ENCODE measurements around the gene GAL3ST2.
"Not testable (repeated sequence)": the region's sequence is repeated elsewhere in the genome, so short reads cannot be mapped to it uniquely, and the experiment has no call there.

GAL3ST2 gene

GRCh38 chr2:241732513-241733186 is 44.0 kb upstream of the GAL3ST2 start:
- peaks cover 53 to 60% of the 10 kb centered on the region in 2 experiments for H3K4me1 ChIP-seq (ENCODE audit: control insufficient read depth in 1 of 2, insufficient read depth in 1 of 2, low read depth in 1 of 2, low read length in 1 of 2)
- peak overlapping the region; percentile 23 to 35 for H3K4me3 ChIP-seq (ENCODE audit: low read depth in 1 of 2, low read length in 1 of 2)
- H3K27me3 ChIP-seq, H3K36me3 ChIP-seq, H3K9me3 ChIP-seq: not testable (repeated sequence)
- peak overlapping the region; percentile 29 for H3K27ac ChIP-seq
- TF ChIP-seq CTCF (IDR thresholded peaks at IDR 0.05): peak; percentile 69

- peak overlapping the region; percentile 83 for H3K27ac ChIP-seq
- peak overlapping the region; percentile 97 for H3K4me3 ChIP-seq (ENCODE audit: low read depth in 1 of 2, low read length in 1 of 2)
- no peak for TF ChIP-seq CTCF (IDR thresholded peaks at IDR 0.05)
These were observed 43.0 kb upstream of the GAL3ST2 start for GRCh38 chr2:241733391-241734207.

GRCh38 chr2:241734208-241734466 is 42.5 kb upstream of the GAL3ST2 start:
- TF ChIP-seq CTCF (IDR thresholded peaks at IDR 0.05): peak; percentile 23
- Histone ChIP-seq H3K4me3 (ENCODE audit: low read depth in 1 of 2, low read length in 1 of 2) (peak overlapping the region; percentile 97), H3K27ac (peak overlapping the region; percentile 83), H3K27me3 (no peaks in the 10 kb centered on the region), H3K9me3 (no peaks in the 10 kb centered on the region), H3K4me1 (ENCODE audit: control insufficient read depth in 1 of 2, insufficient read depth in 1 of 2, low read depth in 1 of 2, low read length in 1 of 2) (peaks cover 53 to 60% of the 10 kb centered on the region in 2 experiments), H3K36me3 (no peaks in the 10 kb centered on the region)

More at GRCh38 chr2:241733391-241734207, 43.0 kb upstream of the GAL3ST2 start:
- H3K4me1 ChIP-seq (ENCODE audit: control insufficient read depth in 1 of 2, insufficient read depth in 1 of 2, low read depth in 1 of 2, low read length in 1 of 2): peaks cover 53 to 60% of the 10 kb centered on the region in 2 experiments
- no peaks in the 10 kb centered on the region for H3K36me3 ChIP-seq
- no peaks in the 10 kb centered on the region for H3K27me3 ChIP-seq
- H3K9me3 ChIP-seq: no peaks in the 10 kb centered on the region

- peak within 1 kb of the TSS; percentile 97 for H3K4me3 ChIP-seq (ENCODE audit: low read depth in 1 of 2, low read length in 1 of 2)
- H3K27me3 ChIP-seq: no peaks in the 10 kb centered on the region
- no peaks in the 10 kb centered on the region for H3K9me3 ChIP-seq
- H3K36me3 ChIP-seq: no peaks in the 10 kb centered on the region
- no peak for TF ChIP-seq CTCF (IDR thresholded peaks at IDR 0.05)
- H3K27ac ChIP-seq: peak within 1 kb of the TSS; percentile 83
- peaks cover 54 to 58% of the 10 kb centered on the region in 2 experiments for H3K4me1 ChIP-seq (ENCODE audit: control insufficient read depth in 1 of 2, insufficient read depth in 1 of 2, low read depth in 1 of 2, low read length in 1 of 2)
These were observed 42.0 kb upstream of the GAL3ST2 start, which contains the start of gene D2HGDH for GRCh38 chr2:241734467-241735208. Gene D2HGDH (plus strand): TSS chr2:241734630. CDS start chr2:241735225, 595 bp downstream.

GRCh38 chr2:241736111-241736510 is 40.5 kb upstream of the GAL3ST2 start:
- H3K9me3 ChIP-seq: no peaks in the 10 kb centered on the region
- no peak for TF ChIP-seq CTCF (IDR thresholded peaks at IDR 0.05)
- H3K27me3 ChIP-seq: no peaks in the 10 kb centered on the region
- no peak overlapping the region for H3K4me3 ChIP-seq (ENCODE audit: low read depth in 1 of 2, low read length in 1 of 2)
- no peak overlapping the region for H3K27ac ChIP-seq
- no peaks in the 10 kb centered on the region for H3K36me3 ChIP-seq
- H3K4me1 ChIP-seq (ENCODE audit: control insufficient read depth in 1 of 2, insufficient read depth in 1 of 2, low read depth in 1 of 2, low read length in 1 of 2): peaks cover 54 to 58% of the 10 kb centered on the region in 2 experiments

Data from neutrophil (primary cell).